GM18909 (cell line): ENCODE measurements around the gene TOX2.

Experiments
- ATAC-seq: cut with Tn5 transposase; IDR thresholded peaks from one replicate; pipeline ENCODE4 v1.9.1; 2021; ENCODE audit warnings: mild to moderate bottlenecking; ENCODE audit not compliant: unreplicated experiment, poor library complexity

Gene TOX2

GRCh38 chr20:44070139-44070900 lies 155.7 kb downstream of the TOX2 start:
- no peak for ATAC-seq

GRCh38 chr20:44071057-44071456 lies 156.4 kb downstream of the TOX2 start:
- no peak for ATAC-seq

- ATAC-seq: no peak
Observed at GRCh38 chr20:44071526-44072111, 157.0 kb downstream of the TOX2 start.

- no peak for ATAC-seq
Observed at GRCh38 chr20:44072384-44072783, 157.7 kb downstream of the TOX2 start.

- no peak for ATAC-seq
Observed at GRCh38 chr20:44073011-44073674, 158.5 kb downstream of the TOX2 start.

- ATAC-seq: no peak
Observed at GRCh38 chr20:44073675-44074071, 159.0 kb downstream of the TOX2 start.

- ATAC-seq: no peak
Observed at GRCh38 chr20:44074252-44075151, 159.8 kb downstream of the TOX2 start.

- ATAC-seq: no peak
Observed at GRCh38 chr20:44075191-44075949, 160.7 kb downstream of the TOX2 start.

- no peak for ATAC-seq
Observed at GRCh38 chr20:44075950-44076232, 161.2 kb downstream of the TOX2 start.

- no peak for ATAC-seq
Observed at GRCh38 chr20:44079291-44079690, 164.6 kb downstream of the TOX2 start.

- no peak for ATAC-seq
Observed at GRCh38 chr20:44080064-44080463, 165.4 kb downstream of the TOX2 start.

- no peak for ATAC-seq
Observed at GRCh38 chr20:44080646-44081267, 166.1 kb downstream of the TOX2 start.

GRCh38 chr20:44081476-44081875 lies 166.8 kb downstream of the TOX2 start:
- no peak for ATAC-seq

GRCh38 chr20:44081888-44082287 lies 167.2 kb downstream of the TOX2 start:
- ATAC-seq: no peak

GRCh38 chr20:44083220-44083933 lies 168.7 kb downstream of the TOX2 start:
- no peak for ATAC-seq

- no peak for ATAC-seq
Observed at GRCh38 chr20:44084439-44084838, 169.8 kb downstream of the TOX2 start.

- ATAC-seq: no peak
Observed at GRCh38 chr20:44084891-44085290, 170.2 kb downstream of the TOX2 start.

GRCh38 chr20:44085616-44086434 lies 171.2 kb downstream of the TOX2 start:
- ATAC-seq: no peak
